ENCODE data around the gene MX2.

Gene MX2

DNA sequence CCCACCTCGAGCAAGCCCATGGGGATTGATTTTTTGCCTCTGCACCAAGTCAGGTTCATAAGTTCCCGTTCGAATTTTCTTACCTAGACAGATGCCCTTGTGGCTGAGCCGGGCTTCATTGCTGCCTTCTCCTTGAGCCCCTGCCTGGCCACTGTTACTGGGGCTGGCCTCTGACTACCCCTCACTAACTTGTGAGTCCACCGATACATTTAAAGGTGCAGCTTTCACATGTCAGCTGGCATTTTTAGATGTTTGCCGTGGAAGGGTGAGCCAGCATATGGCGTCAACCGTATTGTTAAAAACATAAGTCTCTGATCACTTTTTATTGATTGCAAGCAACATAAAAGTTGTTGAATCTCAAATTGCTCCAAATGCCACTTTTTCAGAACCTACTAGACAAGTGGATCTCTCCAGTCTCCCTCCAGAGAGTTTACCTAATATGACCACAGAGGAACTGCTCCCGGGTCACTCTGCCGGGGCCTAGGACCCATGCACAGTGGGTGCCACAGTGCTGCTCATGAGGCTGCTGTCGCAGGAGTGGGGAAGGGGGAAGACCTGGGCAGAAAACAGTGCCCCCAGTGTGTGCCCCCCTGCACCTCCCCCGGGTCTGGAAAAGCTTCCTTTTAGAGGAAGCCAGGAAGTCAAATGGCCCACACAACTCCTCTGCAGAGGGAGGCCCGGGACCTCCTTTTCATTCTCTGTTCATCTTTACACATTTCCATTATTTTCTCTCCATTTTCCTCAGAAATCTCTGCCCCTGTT, 83.1 kb downstream of the MX2 start:
- TF ChIP-seq CTCF (conservative IDR thresholded peaks at IDR 0.05; ENCODE audit: control insufficient read depth, insufficient read depth, low read depth, low read length), result no peak
- DNase-seq (ENCODE audit: low read depth), result no peak
- H3K4me3 ChIP-seq (ENCODE audit: control insufficient read depth, low read depth, low read length), result no peak overlapping the region

DNA sequence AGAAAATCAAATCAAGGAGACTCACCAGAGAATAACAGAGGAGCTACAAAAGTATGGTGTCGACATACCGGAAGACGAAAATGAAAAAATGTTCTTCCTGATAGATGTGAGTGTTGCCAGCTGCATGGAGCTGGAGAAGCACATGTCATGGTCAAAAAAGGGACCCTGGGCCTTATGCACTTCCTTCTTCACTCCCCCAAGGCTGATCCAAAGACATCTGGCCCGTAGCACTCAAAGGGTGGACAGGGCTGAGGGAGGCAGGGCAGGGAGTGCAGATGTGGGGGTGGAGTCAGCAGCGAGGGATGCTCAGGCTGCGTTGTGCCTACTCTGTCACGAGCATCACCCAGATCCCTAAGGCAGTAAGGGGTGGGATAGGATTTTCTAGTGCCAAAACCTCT, 83.6 kb downstream of the MX2 start:
- DNase-seq (ENCODE audit: low read depth), result no peak
- no peak overlapping the region for H3K4me3 ChIP-seq (ENCODE audit: control insufficient read depth, low read depth, low read length)
- TF ChIP-seq CTCF (conservative IDR thresholded peaks at IDR 0.05; ENCODE audit: control insufficient read depth, insufficient read depth, low read depth, low read length), result no peak

DNA sequence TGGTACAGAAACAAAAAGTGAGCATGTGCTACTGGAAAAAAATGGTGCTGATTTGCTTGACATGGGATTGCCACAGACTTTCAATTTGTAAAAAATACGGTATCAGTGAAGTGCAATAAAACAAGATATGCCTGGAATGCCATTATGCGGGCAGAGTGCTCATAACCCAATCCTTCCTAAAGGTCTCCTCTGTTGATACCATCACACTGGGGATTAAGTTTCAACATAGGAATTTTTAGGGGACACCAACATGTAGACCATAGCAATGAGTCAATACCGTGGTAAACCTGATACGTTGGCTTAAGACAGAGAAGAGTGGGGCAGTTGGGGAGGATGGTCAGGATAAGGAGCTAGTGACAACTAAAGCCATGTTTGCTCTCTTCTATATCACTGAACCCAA, 84.8 kb downstream of the MX2 start:
- H3K4me3 ChIP-seq (ENCODE audit: control insufficient read depth, low read depth, low read length), result no peak overlapping the region
- no peak for TF ChIP-seq CTCF (conservative IDR thresholded peaks at IDR 0.05; ENCODE audit: control insufficient read depth, insufficient read depth, low read depth, low read length)
- no peak for DNase-seq (ENCODE audit: low read depth)

GRCh38 chr21:41447356-41447755, 85.5 kb downstream of the MX2 start:
- no peak for TF ChIP-seq CTCF (conservative IDR thresholded peaks at IDR 0.05; ENCODE audit: control insufficient read depth, insufficient read depth, low read depth, low read length)
- no peak overlapping the region for H3K4me3 ChIP-seq (ENCODE audit: control insufficient read depth, low read depth, low read length)
- DNase-seq (ENCODE audit: low read depth), result no peak

DNA sequence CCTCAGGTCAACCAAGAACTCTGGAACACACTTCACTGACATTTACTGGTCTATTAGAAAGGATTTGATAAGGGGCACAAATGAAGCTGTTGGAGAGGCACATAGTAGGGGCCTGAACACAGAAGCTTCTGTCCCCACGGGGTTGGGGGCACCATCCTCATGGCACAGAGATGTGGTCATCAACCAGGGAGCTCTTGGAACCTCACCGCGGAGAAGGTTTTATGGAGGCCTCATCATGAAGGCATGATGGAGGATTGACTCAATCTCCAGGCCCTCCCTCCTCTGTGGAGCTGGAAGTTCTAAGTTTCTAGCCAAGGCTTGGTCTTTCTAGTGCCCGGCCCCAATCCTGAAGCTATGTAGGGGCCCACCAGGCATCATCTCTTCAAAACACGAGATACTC, 87.8 kb downstream of the MX2 start:
- no peak overlapping the region for H3K4me3 ChIP-seq (ENCODE audit: control insufficient read depth, low read depth, low read length)
- DNase-seq (ENCODE audit: low read depth), result no peak
- no peak for TF ChIP-seq CTCF (conservative IDR thresholded peaks at IDR 0.05; ENCODE audit: control insufficient read depth, insufficient read depth, low read depth, low read length)

GRCh38 chr21:41451753-41452676, 90.2 kb downstream of the MX2 start:
- TF ChIP-seq CTCF (conservative IDR thresholded peaks at IDR 0.05; ENCODE audit: control insufficient read depth, insufficient read depth, low read depth, low read length), result no peak
- no peak for DNase-seq (ENCODE audit: low read depth)
- no peak overlapping the region for H3K4me3 ChIP-seq (ENCODE audit: control insufficient read depth, low read depth, low read length)

Measured in fibroblast of mammary gland (primary cell).